Immature natural killer cell (primary cell): ENCODE measurements around the gene SRSF1. TPM values are rescaled to one million over a fixed set of nuclear protein-coding genes. Genes with fewer than 3 reads are reported as not detected.
"Not testable (repeated sequence)": the region's sequence is repeated elsewhere in the genome, so short reads cannot be mapped to it uniquely, and the experiment has no call there.

Experiments used
- DNase-seq, 3 donors: peaks; one replicate each; pipeline ENCODE4 v3.0.0; 2022; ENCODE audit warnings: mixed read lengths in 1 of 3
- H3K27ac Mint-ChIP-seq, 6 donors: one replicate each; pipeline ENCODE4 v1.8.0; 2020; ENCODE audit warnings: mixed read lengths in 6 of 6, mild to moderate bottlenecking in 5 of 6, inconsistent platforms in 4 of 6, moderate library complexity in 3 of 6
- H3K27me3 Mint-ChIP-seq, 3 donors: one replicate each; pipeline ENCODE4 v1.8.0; 2020 to 2021; ENCODE audit warnings: low read depth in 3 of 3, mild to moderate bottlenecking in 3 of 3, mixed read lengths in 3 of 3, moderate library complexity in 3 of 3, inconsistent platforms in 1 of 3
- H3K36me3 Mint-ChIP-seq, 3 donors: one replicate each; pipeline ENCODE4 v1.8.0; 2020; ENCODE audit warnings: mixed read lengths in 3 of 3, inconsistent platforms in 2 of 3, mild to moderate bottlenecking in 2 of 3
- H3K4me1 Mint-ChIP-seq, 2 donors: one replicate each; pipeline ENCODE4 v1.8.0; 2020; ENCODE audit warnings: inconsistent platforms in 2 of 2, mild to moderate bottlenecking in 2 of 2, mixed read lengths in 2 of 2, moderate library complexity in 1 of 2
- H3K4me3 Mint-ChIP-seq, 5 donors: one replicate each; pipeline ENCODE4 v1.8.0; 2020; ENCODE audit warnings: mild to moderate bottlenecking in 5 of 5, mixed read lengths in 5 of 5, inconsistent platforms in 3 of 5, moderate library complexity in 3 of 5
- H3K9me3 Mint-ChIP-seq, 6 donors: one replicate each; pipeline ENCODE4 v1.8.0; 2020; ENCODE audit warnings: mild to moderate bottlenecking in 6 of 6, mixed read lengths in 6 of 6, inconsistent platforms in 4 of 6, moderate library complexity in 3 of 6
- polyA plus RNA-seq, 3 donors: library from polyadenylated mRNA; unstranded; fragments of 300-500 nt; fragmentation: Illumina TruSeq; gene quantifications; one replicate each; pipeline ENCODE4 v1.2.3, GENCODE V29; 2021

SRSF1 gene
- polyA plus RNA-seq, 3 donors from 2014 or later: 42.5 to 69.6 (median 55.8) TPM

GRCh38 chr17:57959929-57960328 is 47.1 kb downstream of the SRSF1 start:
- H3K4me3 Mint-ChIP-seq: no peak overlapping the region
- H3K9me3 Mint-ChIP-seq: no peaks in the 10 kb centered on the region
- DNase-seq: no peak
- H3K27me3 Mint-ChIP-seq: peaks cover 14 to 25% (median 21%) of the 10 kb centered on the region in 3 donors
- H3K27ac Mint-ChIP-seq: no peak overlapping the region
- peaks cover 15 to 23% of the 10 kb centered on the region in 2 donors for H3K4me1 Mint-ChIP-seq
- peaks cover 0 to 8% (median 0%) of the 10 kb centered on the region in 3 donors for H3K36me3 Mint-ChIP-seq

GRCh38 chr17:57958391-57958790 is 48.7 kb downstream of the SRSF1 start:
- peaks cover 19 to 30% (median 27%) of the 10 kb centered on the region in 3 donors for H3K27me3 Mint-ChIP-seq
- H3K27ac Mint-ChIP-seq, H3K9me3 Mint-ChIP-seq, H3K36me3 Mint-ChIP-seq, H3K4me3 Mint-ChIP-seq, DNase-seq: not testable (repeated sequence)
- peaks cover 20 to 31% of the 10 kb centered on the region in 2 donors for H3K4me1 Mint-ChIP-seq

GRCh38 chr17:57957886-57958285 is 49.2 kb downstream of the SRSF1 start:
- H3K4me1 Mint-ChIP-seq: peaks cover 20 to 31% of the 10 kb centered on the region in 2 donors
- peaks cover 19 to 29% (median 27%) of the 10 kb centered on the region in 3 donors for H3K27me3 Mint-ChIP-seq
- peaks cover 0 to 4% (median 0%) of the 10 kb centered on the region in 3 donors for H3K36me3 Mint-ChIP-seq
- H3K27ac Mint-ChIP-seq: no peak overlapping the region
- DNase-seq: no peak
- H3K9me3 Mint-ChIP-seq: no peaks in the 10 kb centered on the region
- peak overlapping the region in 1 of 5 donors; percentile 67 for H3K4me3 Mint-ChIP-seq

GRCh38 chr17:57957120-57957850 is 49.8 kb downstream of the SRSF1 start:
- peak overlapping the region in 2 of 5 donors; percentile 64 to 67 for H3K4me3 Mint-ChIP-seq
- DNase-seq: no peak

GRCh38 chr17:57956291-57957119 is 50.5 kb downstream of the SRSF1 start:
- H3K27me3 Mint-ChIP-seq: peaks cover 19 to 28% (median 25%) of the 10 kb centered on the region in 3 donors
- peak overlapping the region; percentile 77 to 86 (median 83) for H3K4me3 Mint-ChIP-seq
- peak; percentile 66 to 74 (median 74) for DNase-seq
- peak overlapping the region in 2 of 6 donors; percentile 57 to 72 for H3K27ac Mint-ChIP-seq
- H3K36me3 Mint-ChIP-seq: peaks cover 0 to 4% (median 0%) of the 10 kb centered on the region in 3 donors
- no peaks in the 10 kb centered on the region for H3K9me3 Mint-ChIP-seq
- peaks cover 20 to 31% of the 10 kb centered on the region in 2 donors for H3K4me1 Mint-ChIP-seq

More at GRCh38 chr17:57957120-57957850, 49.8 kb downstream of the SRSF1 start:
- Mint-ChIP-seq H3K36me3 (peaks cover 0 to 4% (median 0%) of the 10 kb centered on the region in 3 donors), H3K4me1 (peaks cover 20 to 31% of the 10 kb centered on the region in 2 donors), H3K27me3 (peaks cover 19 to 30% (median 27%) of the 10 kb centered on the region in 3 donors), H3K9me3 (no peaks in the 10 kb centered on the region), H3K27ac (peak overlapping the region in 1 of 6 donors; percentile 41)

- H3K36me3 Mint-ChIP-seq: peaks cover 0 to 4% (median 0%) of the 10 kb centered on the region in 3 donors
- H3K9me3 Mint-ChIP-seq: no peaks in the 10 kb centered on the region
- H3K4me3 Mint-ChIP-seq: peak within 1 kb of the TSS; percentile 77 to 86 (median 83)
- peak within 1 kb of the TSS in 3 of 6 donors; percentile 20 to 72 (median 57) for H3K27ac Mint-ChIP-seq
- H3K27me3 Mint-ChIP-seq: peaks cover 19 to 28% (median 25%) of the 10 kb centered on the region in 3 donors
- H3K4me1 Mint-ChIP-seq: peaks cover 27 to 31% of the 10 kb centered on the region in 2 donors
- peak; percentile 49 to 62 (median 62) for DNase-seq
Measured at GRCh38 chr17:57955183-57955931, 51.7 kb downstream of the SRSF1 start, which contains the start of gene CUEDC1. CUEDC1 (minus strand) TSS chr17:57955412; CDS start chr17:57885564, 69,848 bp downstream.

GRCh38 chr17:57954397-57955182 is 52.5 kb downstream of the SRSF1 start:
- no peak overlapping the region for H3K27ac Mint-ChIP-seq
- H3K9me3 Mint-ChIP-seq: no peaks in the 10 kb centered on the region
- H3K4me1 Mint-ChIP-seq: peaks cover 33 to 36% of the 10 kb centered on the region in 2 donors
- peaks cover 0 to 4% (median 0%) of the 10 kb centered on the region in 3 donors for H3K36me3 Mint-ChIP-seq
- H3K27me3 Mint-ChIP-seq: peaks cover 19 to 30% (median 25%) of the 10 kb centered on the region in 3 donors
- DNase-seq: no peak
- H3K4me3 Mint-ChIP-seq: peak overlapping the region; percentile 62 to 75 (median 69)

GRCh38 chr17:57953705-57954396 is 53.2 kb downstream of the SRSF1 start:
- Mint-ChIP-seq H3K27ac (no peak overlapping the region), H3K9me3 (no peaks in the 10 kb centered on the region), H3K4me3 (peak overlapping the region; percentile 62 to 75 (median 69)), H3K27me3 (peaks cover 14 to 29% (median 23%) of the 10 kb centered on the region in 3 donors), H3K4me1 (peaks cover 39 to 43% of the 10 kb centered on the region in 2 donors), H3K36me3 (peaks cover 0 to 4% (median 0%) of the 10 kb centered on the region in 3 donors)
- no peak for DNase-seq

Other genes starting within 250 kb of the SRSF1 start
- 10 to 100 TPM; 38.1 to 42.3 (median 40.5) TPM for gene MRPS23, start 157.2 kb downstream of the SRSF1 start, polyA plus RNA-seq
- 1 to 10 TPM in 1 of 3 donors, under 1 TPM in 2; 0.43 to 2.5 (median 0.52) TPM for gene CUEDC1, start 51.8 kb downstream of the SRSF1 start, polyA plus RNA-seq
- 10 to 100 TPM; 35.8 to 54.1 (median 40.1) TPM for gene VEZF1, start 19.0 kb downstream of the SRSF1 start, polyA plus RNA-seq
- gene DYNLL2, start 76.2 kb upstream of the SRSF1 start, polyA plus RNA-seq: 1 to 10 TPM in 1 of 3 donors, under 1 TPM in 2; 0.53 to 1.1 (median 0.90) TPM
- 1 to 10 TPM; 1.4 to 2.3 (median 1.4) TPM for gene OR4D1, start 141.1 kb upstream of the SRSF1 start, polyA plus RNA-seq
- under 1 TPM in 1 of 3 donors, not detected in 2; 0.11 TPM for gene OR4D2, start 159.7 kb upstream of the SRSF1 start, polyA plus RNA-seq
- not detected for gene EPX, start 185.5 kb upstream of the SRSF1 start, polyA plus RNA-seq
- gene MKS1, start 212.0 kb upstream of the SRSF1 start, polyA plus RNA-seq: 1 to 10 TPM; 1.6 to 7.9 (median 6.4) TPM
- gene LPO, start 231.3 kb upstream of the SRSF1 start, polyA plus RNA-seq: under 1 TPM in 2 of 3 donors, not detected in 1; 0.09 to 0.22 TPM